HepG2 (cell line): ENCODE results near the gene BRD3. TPM values are rescaled to one million over a fixed set of nuclear protein-coding genes. Genes with fewer than 3 reads are reported as not detected.

Source experiments
- ATAC-seq: fragments of 200-7000 bp; cut with Tn5 transposase; 3 replicates; pipeline ENCODE4 v1.9.1; 2020; ENCODE audit warnings: mild to moderate bottlenecking, moderate library complexity
- Bru-seq: library from RNA; stranded (reverse); fragments of 400-500 nt; gene quantifications from one replicate; lab custom pipeline; 2021; lab: Mats Ljungman, UMichigan
- BruChase-seq, 2 experiments: library from RNA; stranded (reverse); fragments of 400-500 nt; gene quantifications; one replicate each; lab custom pipeline; 2021; lab: Mats Ljungman, UMichigan
- BruUV-seq: library from RNA; stranded (reverse); fragments of 400-500 nt; replicated peaks from 2 replicates; lab custom pipeline; 2021; lab: Mats Ljungman, UMichigan
- CTCF ChIA-PET: fragments of 300-600 bp; formaldehyde crosslinking; extraction: SDS; loops from one replicate; lab custom pipeline; 2021; ENCODE audit warnings: low total read pairs, inconsistent platforms, low intra/inter-chr PET ratio; lab: Yijun Ruan, JAX
- POLR2A ChIA-PET: fragments of 350-600 bp; sonication (Branson Sonifier 250); formaldehyde crosslinking; loops from one replicate; lab custom pipeline; 2020; ENCODE audit warnings: antibody characterized with exemption, inconsistent platforms; lab: Yijun Ruan, JAX
- DNase-seq: peaks from one replicate; pipeline ENCODE4 v3.0.0-alpha.2; 2015; ENCODE audit warnings: low spot score
- FAIRE-seq: peaks from 3 replicates; lab custom pipeline; 2011; peaks lifted over from hg19 to GRCh38; lab: Jason Lieb, UNC
- H2AFZ ChIP-seq: one replicate; pipeline ENCODE4 v1.6.1; 2011; ENCODE audit warnings: low read length, inconsistent platforms
- H3K27ac ChIP-seq: fragments of 300-600 bp; 3 replicates; pipeline ENCODE4 v1.8.0; 2011; ENCODE audit warnings: mixed run types, mild to moderate bottlenecking, mixed read lengths, low read length, inconsistent platforms; ENCODE audit not compliant: insufficient read depth; ENCODE audit errors: extremely low read length
- H3K27me3 ChIP-seq, 2 experiments: fragments of 200-600 bp in 1 of 2; 2 replicates in 1 of 2; 3 replicates in 1 of 2; pipeline versions ENCODE4 v1.6.0 to v1.8.0; 2011; ENCODE audit warnings: low read length in 2 of 2, mild to moderate bottlenecking in 2 of 2, moderate library complexity in 2 of 2, inconsistent platforms in 1 of 2; ENCODE audit not compliant: insufficient read depth in 2 of 2, control insufficient read depth in 1 of 2
- H3K36me3 ChIP-seq, 2 experiments: fragments of 200-600 bp in 1 of 2; replicated peaks in 1 of 2; 2 replicates in 1 of 2; 3 replicates in 1 of 2; pipeline versions ENCODE4 v1.5.1 to v1.8.0; 2011; ENCODE audit warnings: low read length in 2 of 2, inconsistent platforms in 1 of 2; ENCODE audit not compliant: insufficient read depth in 2 of 2, control insufficient read depth in 1 of 2
- H3K4me1 ChIP-seq: 2 replicates; pipeline ENCODE4 v1.5.1; 2012; ENCODE audit warnings: low read length, inconsistent platforms; ENCODE audit not compliant: insufficient read depth
- H3K4me2 ChIP-seq: 2 replicates; pipeline ENCODE4 v1.6.0; 2011; ENCODE audit warnings: low read depth, low read length, inconsistent platforms
- H3K4me3 ChIP-seq, 3 experiments: fragments of 200-600 bp in 1 of 3; sonication (generic), shearing (Covaris generic) in 1 of 3; replicated peaks in 1 of 3; 2 replicates each; pipeline ENCODE4 v1.5.1; 2011 to 2016; ENCODE audit warnings: low read length in 3 of 3, inconsistent platforms in 2 of 3, low read depth in 2 of 3, mild to moderate bottlenecking in 2 of 3, control low read depth in 1 of 3, mixed read lengths in 1 of 3; ENCODE audit not compliant: insufficient read depth in 1 of 3
- H3K79me2 ChIP-seq: one replicate; pipeline ENCODE4 v1.6.1; 2011; ENCODE audit warnings: low read length, inconsistent platforms; ENCODE audit not compliant: insufficient read depth
- H3K9ac ChIP-seq: 2 replicates; pipeline ENCODE4 v1.6.0; 2011; ENCODE audit warnings: mild to moderate bottlenecking, low read depth, low read length, inconsistent platforms; ENCODE audit not compliant: insufficient read depth
- H3K9me3 ChIP-seq: 2 replicates; pipeline ENCODE4 v1.5.1; 2012; ENCODE audit warnings: mild to moderate bottlenecking, low read length
- H4K20me1 ChIP-seq: 2 replicates; pipeline ENCODE4 v1.6.0; 2011; ENCODE audit warnings: inconsistent platforms, mild to moderate bottlenecking, low read length, moderate library complexity; ENCODE audit not compliant: insufficient read depth
- ERF ChIP-seq: IDR thresholded peaks from 2 replicates; pipeline ENCODE4 v1.6.1; 2018; ENCODE audit warnings: missing biosample characterization, missing genetic modification reagents
- KDM5B ChIP-seq: sonication (generic); formaldehyde crosslinking; IDR thresholded peaks from 2 replicates; pipeline ENCODE4 v1.4.0; 2020; ENCODE audit warnings: missing genetic modification reagents, mild to moderate bottlenecking, borderline replicate concordance
- PAF1 ChIP-seq: IDR thresholded peaks from 2 replicates; pipeline ENCODE4 v1.6.1; 2016; ENCODE audit warnings: missing genetic modification reagents, missing compliant biosample characterization
- ZIK1 ChIP-seq: sonication (generic); formaldehyde crosslinking; IDR thresholded peaks from 2 replicates; pipeline ENCODE4 v1.5.0; 2020; ENCODE audit warnings: mild to moderate bottlenecking, low read depth, missing genetic modification reagents, borderline replicate concordance
- ZNF138 ChIP-seq: sonication (generic); formaldehyde crosslinking; IDR thresholded peaks from 2 replicates; pipeline ENCODE4 v1.5.0; 2020; ENCODE audit warnings: mild to moderate bottlenecking, low read depth, missing genetic modification reagents
- ZNF180 ChIP-seq: sonication (generic); formaldehyde crosslinking; IDR thresholded peaks from 2 replicates; pipeline ENCODE4 v1.4.0; 2020; ENCODE audit warnings: low read depth, missing genetic modification reagents, borderline replicate concordance
- ZNF567 ChIP-seq: sonication (generic); formaldehyde crosslinking; IDR thresholded peaks from 2 replicates; pipeline ENCODE4 v1.8.1; 2023; ENCODE audit warnings: mild to moderate bottlenecking, missing genetic modification reagents, borderline replicate concordance
- whole genome bisulfite sequencing: methylation state at CpG from one replicate; pipeline ENCODE4 v1.1.6; 2017; ENCODE audit warnings: low lambda C conversion rate; 5-methylcytosine and 5-hydroxymethylcytosine counted together
- in situ Hi-C: cut with HindIII; loops from 2 replicates; pipeline ENCODE4 v1.10.0; 2017; ENCODE audit warnings: low pct_unique_long_range_greater_than_20kb; ENCODE audit not compliant: extremely low pct_ligation_motif_present
- intact Hi-C: fragments of 100-400 bp; cut with micrococcal nuclease; formaldehyde crosslinking; loops from one replicate; pipeline ENCODE4 v1.10.0; 2022; ENCODE audit not compliant: unreplicated experiment
- long read RNA-seq, 2 experiments: library from RNA in 1 of 2; library from polyadenylated mRNA in 1 of 2; stranded (forward) in 1 of 2; unstranded in 1 of 2; transcript quantifications; one replicate each; pipeline ENCODE4 v2.0.0, GENCODE V29; 2019 to 2022
- polyA minus RNA-seq, 3 experiments: library from RNA; depleted of rRNA, polyadenylated mRNA; stranded (reverse); fragments of >200 nt; gene quantifications; 2 replicates each; pipeline ENCODE4 v1.2.3, GENCODE V29; 2011; ENCODE audit warnings: low replicate concordance in 1 of 3
- polyA plus RNA-seq, 8 experiments: library from polyadenylated mRNA; depleted of rRNA in 3 of 8; stranded (reverse) in 7 of 8; unstranded in 1 of 8; fragments of >200 nt; fragmentation: Illumina TruSeq in 4 of 8; extraction: Trizol in 4 of 8; gene quantifications; 2 replicates each; pipeline versions ENCODE4 v1.2.1 to v1.2.3, GENCODE V29; 2011 to 2016; ENCODE audit warnings: low read depth in 4 of 8, missing spikeins in 1 of 8, mixed read lengths in 1 of 8; ENCODE audit not compliant: insufficient read depth in 1 of 8
- total RNA-seq, 5 experiments: library from RNA; depleted of rRNA; stranded (reverse); fragments of >200 nt; fragmentation: Illumina TruSeq; extraction: Trizol; gene quantifications; 2 replicates each; pipeline ENCODE4 v1.2.3, GENCODE V29; 2016; ENCODE audit warnings: low read depth in 1 of 5
- TF ChIP-seq, protein P1 (sequence below): sonication (generic); formaldehyde crosslinking; IDR thresholded peaks from 2 replicates; pipeline ENCODE4 v1.4.0; 2020; ENCODE audit warnings: missing genetic modification reagents
- TF ChIP-seq, protein P2 (sequence below): sonication (generic); formaldehyde crosslinking; IDR thresholded peaks from 2 replicates; pipeline ENCODE4 v1.4.0; 2020; ENCODE audit warnings: mild to moderate bottlenecking, missing genetic modification reagents
- TF ChIP-seq, protein P3 (sequence below): sonication (generic); formaldehyde crosslinking; IDR thresholded peaks from 2 replicates; pipeline ENCODE4 v1.5.1; 2020; ENCODE audit warnings: missing genetic modification reagents, mild to moderate bottlenecking, borderline replicate concordance

BRD3 gene
- total RNA-seq (2016; rRNA removed; fragmentation: Illumina TruSeq; extraction: Trizol) (5.9 and 11.2 TPM in 2 replicates), polyA plus RNA-seq (2011; rRNA removed) (12.8 and 12.9 TPM in 2 replicates), polyA minus RNA-seq (2011; rRNA and poly(A)+ RNA removed; ENCODE audit: low replicate concordance) (15.0 and 25.5 TPM in 2 replicates), Bru-seq, nascent RNA (percentile 72 among the genes with signal in this experiment), BruChase-seq, experiment 1, labeled RNA remaining after a 6-hour chase (percentile 92 among the genes with signal in this experiment), BruChase-seq, experiment 2, labeled RNA remaining after a 2-hour chase (percentile 84 among the genes with signal in this experiment)
- 1.2 TPM in 2 replicates for total RNA-seq (2016; cell fraction: cytosol; rRNA removed; fragmentation: Illumina TruSeq; extraction: Trizol; ENCODE audit: low read depth)
- total RNA-seq (2016; cell fraction: insoluble cytoplasmic fraction; rRNA removed; fragmentation: Illumina TruSeq; extraction: Trizol) = 7.7 and 8.4 TPM in 2 replicates
- total RNA-seq (2016; cell fraction: membrane; rRNA removed; fragmentation: Illumina TruSeq; extraction: Trizol) = 4.3 and 4.8 TPM in 2 replicates
- total RNA-seq (2016; cell fraction: nucleus; rRNA removed; fragmentation: Illumina TruSeq; extraction: Trizol) = 8.6 and 9.0 TPM in 2 replicates
- polyA plus RNA-seq (2011; cell fraction: cytosol; rRNA removed) = 7.3 and 8.3 TPM in 2 replicates
- polyA plus RNA-seq (2011; cell fraction: nucleus; rRNA removed) = 33.7 and 42.3 TPM in 2 replicates
- polyA plus RNA-seq (2012) = 22.7 and 27.4 TPM in 2 replicates
- polyA plus RNA-seq (2016; cell fraction: cytosol; fragmentation: Illumina TruSeq; extraction: Trizol; ENCODE audit: low read depth) = 1.8 and 2.3 TPM in 2 replicates
- polyA plus RNA-seq (2016; cell fraction: insoluble cytoplasmic fraction; fragmentation: Illumina TruSeq; extraction: Trizol; ENCODE audit: low read depth) = 12.6 and 17.1 TPM in 2 replicates
- 4.3 and 4.6 TPM in 2 replicates for polyA plus RNA-seq (2016; cell fraction: membrane; fragmentation: Illumina TruSeq; extraction: Trizol; ENCODE audit: low read depth)
- polyA plus RNA-seq (2016; cell fraction: nucleus; fragmentation: Illumina TruSeq; extraction: Trizol; ENCODE audit: insufficient read depth, low read depth) = 21.2 and 21.4 TPM in 2 replicates
- polyA minus RNA-seq (2011; cell fraction: cytosol; rRNA and poly(A)+ RNA removed) = 23.5 and 27.0 TPM in 2 replicates
- polyA minus RNA-seq (2011; cell fraction: nucleus; rRNA and poly(A)+ RNA removed) = 13.3 and 16.8 TPM in 2 replicates
- long read RNA-seq, experiment 1, full-length matches to known transcripts = 2 of 123 reads
- long read RNA-seq, experiment 1, partial matches to known transcripts = 21 of 123 reads
- long read RNA-seq, experiment 1, other reads (novel, unspliced or antisense) = 100 of 123 reads
- long read RNA-seq, experiment 2, full-length matches to known transcripts = 4 of 74 reads
- long read RNA-seq, experiment 2, partial matches to known transcripts = 9 of 74 reads
- long read RNA-seq, experiment 2, other reads (novel, unspliced or antisense) = 61 of 74 reads

DNA sequence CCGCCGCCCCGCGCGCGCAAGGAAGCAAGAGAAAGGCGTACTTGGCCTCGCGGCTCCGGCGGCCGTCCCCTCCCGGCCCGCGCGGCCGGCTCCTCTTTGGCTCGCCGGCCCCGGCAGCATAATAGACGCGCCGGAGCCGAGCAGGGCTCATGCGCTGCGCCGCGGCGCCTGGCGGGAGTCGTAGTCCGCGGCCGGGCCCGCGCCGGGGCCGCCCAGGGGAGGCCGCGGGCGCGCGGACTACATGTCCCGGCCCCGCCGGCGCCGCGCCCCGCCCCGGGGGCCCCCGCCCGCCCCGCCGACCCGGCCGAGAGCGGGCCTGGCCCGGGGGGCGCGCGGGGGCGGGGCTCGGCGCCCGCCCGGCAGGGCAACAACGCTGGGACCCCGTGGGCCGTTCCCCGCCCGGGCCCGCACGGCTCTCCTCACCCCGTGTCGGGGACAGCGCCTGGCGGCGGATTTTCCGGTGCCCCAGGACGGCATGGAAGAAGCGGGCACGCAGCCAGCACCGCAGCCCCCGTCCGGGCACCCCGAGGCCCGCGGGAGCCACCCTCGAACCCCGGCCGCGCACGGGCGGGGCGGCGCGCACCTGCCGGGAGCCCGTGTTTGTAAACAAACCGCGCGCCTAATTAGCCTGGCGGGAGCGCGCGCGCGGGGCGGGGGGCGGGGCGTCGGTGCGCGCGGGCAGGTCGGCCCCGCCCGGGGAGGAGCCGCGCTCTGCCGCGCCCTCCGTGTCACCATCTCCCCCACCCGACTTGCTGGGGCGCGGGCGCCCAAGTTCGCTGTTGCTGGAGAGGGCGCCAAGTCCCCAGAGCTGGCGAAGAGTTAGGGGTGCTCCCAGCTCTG lies at the start of gene BRD3:
Gene BRD3, minus strand, starts transcription at position 123 of the 840 bp plus-strand sequence. CDS start 14,549 bp downstream, outside the sequence.
- BruUV-seq = no TSS peak
- Histone ChIP-seq H3K79me2 (peaks cover 40% of the 10 kb centered on the region), H2AFZ (peak within 1 kb of the TSS; percentile 63), H3K36me3 (no peaks in the 10 kb centered on the region; a peak in 1 of 5 replicates), H3K9me3 (no peaks in the 10 kb centered on the region), H4K20me1 (peaks cover 28% of the 10 kb centered on the region), H3K27ac (peak within 1 kb of the TSS; percentile 82), H3K27me3 (peaks cover 9 to 38% of the 10 kb centered on the region in 2 experiments; a peak in 4 of 5 replicates), H3K9ac (peak within 1 kb of the TSS; percentile 90), H3K4me1 (peaks cover 39% of the 10 kb centered on the region), H3K4me3 (peak within 1 kb of the TSS; percentile 83 to 97 (median 83)), H3K4me2 (peak within 1 kb of the TSS; percentile 86)
- ATAC-seq = peak; percentile 76
- CTCF ChIA-PET = no interaction called here
- in situ Hi-C loops = loop anchor here (10.0 kb wide), 1 partner anchor 267 kb away; no protein-coding TSS in a partner anchor
- POLR2A ChIA-PET = interaction anchor here (0.8 kb wide), 1 partner anchor 10 kb away, joined by 3 read pairs; no protein-coding TSS in a partner anchor
- peak; percentile 71 for DNase-seq
- no peak for FAIRE-seq
- no CpG with 5 or more reads among the region's 131 CpGs for WGBS
- intact Hi-C loops = loop anchor here (5.0 kb wide), 1 partner anchor 41 kb away; the partner anchor contains the start of gene BRD3OS
- TF ChIP-seq ZNF180 (CRISPR knock-in tag) = no peak
- TF ChIP-seq, protein P1, sequence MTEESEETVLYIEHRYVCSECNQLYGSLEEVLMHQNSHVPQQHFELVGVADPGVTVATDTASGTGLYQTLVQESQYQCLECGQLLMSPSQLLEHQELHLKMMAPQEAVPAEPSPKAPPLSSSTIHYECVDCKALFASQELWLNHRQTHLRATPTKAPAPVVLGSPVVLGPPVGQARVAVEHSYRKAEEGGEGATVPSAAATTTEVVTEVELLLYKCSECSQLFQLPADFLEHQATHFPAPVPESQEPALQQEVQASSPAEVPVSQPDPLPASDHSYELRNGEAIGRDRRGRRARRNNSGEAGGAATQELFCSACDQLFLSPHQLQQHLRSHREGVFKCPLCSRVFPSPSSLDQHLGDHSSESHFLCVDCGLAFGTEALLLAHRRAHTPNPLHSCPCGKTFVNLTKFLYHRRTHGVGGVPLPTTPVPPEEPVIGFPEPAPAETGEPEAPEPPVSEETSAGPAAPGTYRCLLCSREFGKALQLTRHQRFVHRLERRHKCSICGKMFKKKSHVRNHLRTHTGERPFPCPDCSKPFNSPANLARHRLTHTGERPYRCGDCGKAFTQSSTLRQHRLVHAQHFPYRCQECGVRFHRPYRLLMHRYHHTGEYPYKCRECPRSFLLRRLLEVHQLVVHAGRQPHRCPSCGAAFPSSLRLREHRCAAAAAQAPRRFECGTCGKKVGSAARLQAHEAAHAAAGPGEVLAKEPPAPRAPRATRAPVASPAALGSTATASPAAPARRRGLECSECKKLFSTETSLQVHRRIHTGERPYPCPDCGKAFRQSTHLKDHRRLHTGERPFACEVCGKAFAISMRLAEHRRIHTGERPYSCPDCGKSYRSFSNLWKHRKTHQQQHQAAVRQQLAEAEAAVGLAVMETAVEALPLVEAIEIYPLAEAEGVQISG (CRISPR knock-in tag) = 0 out of 2 replicates have a peak, but pooled peaks have one; percentile 43
- no peak; the same call in 1 of the 2 replicates for TF ChIP-seq ZIK1 (CRISPR knock-in tag)
- TF ChIP-seq, protein P2, sequence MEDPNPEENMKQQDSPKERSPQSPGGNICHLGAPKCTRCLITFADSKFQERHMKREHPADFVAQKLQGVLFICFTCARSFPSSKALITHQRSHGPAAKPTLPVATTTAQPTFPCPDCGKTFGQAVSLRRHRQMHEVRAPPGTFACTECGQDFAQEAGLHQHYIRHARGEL (CRISPR knock-in tag) = no peak
- TF ChIP-seq ZNF138 = no peak
- TF ChIP-seq PAF1 = no peak
- no peak for TF ChIP-seq ZNF567
- TF ChIP-seq KDM5B (CRISPR knock-in tag) = peak; percentile 50; the same call in 1 of the 2 replicates
- TF ChIP-seq, protein P3, sequence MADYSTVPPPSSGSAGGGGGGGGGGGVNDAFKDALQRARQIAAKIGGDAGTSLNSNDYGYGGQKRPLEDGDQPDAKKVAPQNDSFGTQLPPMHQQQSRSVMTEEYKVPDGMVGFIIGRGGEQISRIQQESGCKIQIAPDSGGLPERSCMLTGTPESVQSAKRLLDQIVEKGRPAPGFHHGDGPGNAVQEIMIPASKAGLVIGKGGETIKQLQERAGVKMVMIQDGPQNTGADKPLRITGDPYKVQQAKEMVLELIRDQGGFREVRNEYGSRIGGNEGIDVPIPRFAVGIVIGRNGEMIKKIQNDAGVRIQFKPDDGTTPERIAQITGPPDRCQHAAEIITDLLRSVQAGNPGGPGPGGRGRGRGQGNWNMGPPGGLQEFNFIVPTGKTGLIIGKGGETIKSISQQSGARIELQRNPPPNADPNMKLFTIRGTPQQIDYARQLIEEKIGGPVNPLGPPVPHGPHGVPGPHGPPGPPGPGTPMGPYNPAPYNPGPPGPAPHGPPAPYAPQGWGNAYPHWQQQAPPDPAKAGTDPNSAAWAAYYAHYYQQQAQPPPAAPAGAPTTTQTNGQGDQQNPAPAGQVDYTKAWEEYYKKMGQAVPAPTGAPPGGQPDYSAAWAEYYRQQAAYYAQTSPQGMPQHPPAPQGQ (CRISPR knock-in tag) = no peak
- TF ChIP-seq ERF (CRISPR knock-in tag) = no peak
